PC-3 (cell line): ENCODE data around the gene PFKFB2.

Source experiments
- CTCF ChIP-seq: fragments of 300-600 bp; sonication (generic); conservative IDR thresholded peaks from 2 replicates; pipeline ENCODE4 v1.5.1; 2017; ENCODE audit warnings: antibody characterized with exemption, low read depth, mild to moderate bottlenecking, low read length
- EZH2 ChIP-seq: fragments of 300-600 bp; sonication (generic); IDR thresholded peaks from one replicate; pipeline ENCODE4 v1.6.1; 2017; ENCODE audit warnings: antibody characterized with exemption, mild to moderate bottlenecking, low read length; ENCODE audit not compliant: unreplicated experiment

- no peak for TF ChIP-seq CTCF
- TF ChIP-seq EZH2: no peak
These were observed 16.0 kb downstream of the PFKFB2 start for GRCh38 chr1:207069061-207069460.
